HG03095 (cell line): ENCODE data around the gene PRKCZ.

Experiments used
- ATAC-seq: cut with Tn5 transposase; IDR thresholded peaks from one replicate; pipeline ENCODE4 v1.9.1; 2021; ENCODE audit warnings: moderate library complexity; ENCODE audit not compliant: unreplicated experiment

Gene PRKCZ

DNA sequence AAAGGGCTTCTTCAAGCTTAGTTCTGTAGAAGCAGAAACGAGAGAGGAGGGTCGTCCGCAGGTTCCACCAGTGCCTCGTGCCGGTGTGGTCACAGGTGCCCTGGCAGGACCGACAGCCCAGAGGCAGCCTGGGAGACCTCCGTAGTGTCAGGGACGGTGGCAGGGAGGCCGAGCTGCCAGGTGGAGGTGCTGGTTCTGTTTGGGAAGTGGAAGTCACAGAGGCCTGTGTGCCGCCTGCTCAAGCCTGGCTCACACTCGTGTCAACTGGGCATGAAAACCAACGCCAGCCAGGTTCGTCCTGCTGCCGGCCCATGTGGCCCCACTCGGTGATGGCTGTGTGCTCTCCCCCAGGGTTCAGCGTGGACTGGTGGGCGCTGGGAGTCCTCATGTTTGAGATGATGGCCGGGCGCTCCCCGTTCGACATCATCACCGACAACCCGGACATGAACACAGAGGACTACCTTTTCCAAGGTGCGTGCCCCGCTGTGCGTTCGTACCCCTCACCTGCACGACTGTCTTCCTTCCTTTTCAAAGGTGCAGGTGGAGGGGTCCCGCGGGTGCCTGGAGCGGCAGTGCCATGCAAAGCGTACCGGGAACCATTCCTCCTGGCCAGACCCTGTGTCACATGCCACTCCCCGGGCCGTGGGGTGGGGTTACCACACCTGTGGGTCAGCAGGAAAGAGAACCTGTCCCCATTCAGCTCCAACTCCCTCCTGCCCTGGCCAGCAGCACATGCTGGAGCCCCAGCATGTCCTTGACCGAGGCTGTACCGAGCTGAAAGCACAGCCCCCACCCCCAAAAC lies 123.5 kb downstream of the PRKCZ start:
- ATAC-seq, result no peak

DNA sequence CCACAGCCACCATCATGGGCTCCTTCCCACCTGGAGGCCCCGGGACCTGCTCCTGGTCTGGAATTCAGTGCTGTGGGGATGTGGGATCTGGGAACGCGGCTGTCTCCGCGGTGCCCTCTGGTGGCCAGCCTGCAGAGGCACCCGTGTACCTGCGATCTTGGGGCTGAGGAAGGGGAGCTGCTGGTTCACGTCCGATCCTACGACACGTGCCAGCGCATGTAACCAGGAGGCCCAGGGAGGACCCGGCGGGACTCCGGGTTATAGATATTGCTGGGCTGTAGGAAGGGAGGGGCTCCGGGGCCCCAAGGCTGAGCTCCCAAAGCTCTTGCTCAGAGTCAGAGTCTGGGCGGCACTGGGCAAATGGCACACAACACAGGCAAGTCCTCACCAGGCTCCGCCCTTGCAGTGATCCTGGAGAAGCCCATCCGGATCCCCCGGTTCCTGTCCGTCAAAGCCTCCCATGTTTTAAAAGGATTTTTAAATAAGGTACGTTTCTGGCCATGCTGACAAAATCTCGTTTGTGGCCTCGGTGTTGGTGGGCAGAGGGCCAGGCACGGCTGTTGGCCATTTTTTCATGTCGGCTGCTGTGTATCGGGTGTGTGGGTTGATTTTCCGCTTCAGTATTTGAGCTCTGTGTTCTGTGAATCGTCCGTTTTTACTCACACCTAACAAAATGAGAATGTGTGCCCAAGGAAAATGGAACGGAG lies 124.3 kb downstream of the PRKCZ start:
- ATAC-seq, result no peak

DNA sequence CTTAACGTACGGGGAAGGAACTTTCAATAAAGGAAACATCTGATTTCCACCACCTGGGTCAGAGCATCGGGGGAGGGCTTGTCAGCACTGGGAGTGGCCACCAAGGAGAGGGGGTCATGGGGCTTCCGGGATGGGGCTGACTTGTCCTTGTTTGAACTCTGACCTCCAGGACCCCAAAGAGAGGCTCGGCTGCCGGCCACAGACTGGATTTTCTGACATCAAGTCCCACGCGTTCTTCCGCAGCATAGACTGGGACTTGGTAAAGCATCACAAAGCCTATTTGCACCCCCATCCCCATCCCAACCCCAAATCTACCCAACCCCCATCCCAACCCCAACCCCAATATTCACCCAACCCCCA lies 124.8 kb downstream of the PRKCZ start:
- no peak for ATAC-seq

DNA sequence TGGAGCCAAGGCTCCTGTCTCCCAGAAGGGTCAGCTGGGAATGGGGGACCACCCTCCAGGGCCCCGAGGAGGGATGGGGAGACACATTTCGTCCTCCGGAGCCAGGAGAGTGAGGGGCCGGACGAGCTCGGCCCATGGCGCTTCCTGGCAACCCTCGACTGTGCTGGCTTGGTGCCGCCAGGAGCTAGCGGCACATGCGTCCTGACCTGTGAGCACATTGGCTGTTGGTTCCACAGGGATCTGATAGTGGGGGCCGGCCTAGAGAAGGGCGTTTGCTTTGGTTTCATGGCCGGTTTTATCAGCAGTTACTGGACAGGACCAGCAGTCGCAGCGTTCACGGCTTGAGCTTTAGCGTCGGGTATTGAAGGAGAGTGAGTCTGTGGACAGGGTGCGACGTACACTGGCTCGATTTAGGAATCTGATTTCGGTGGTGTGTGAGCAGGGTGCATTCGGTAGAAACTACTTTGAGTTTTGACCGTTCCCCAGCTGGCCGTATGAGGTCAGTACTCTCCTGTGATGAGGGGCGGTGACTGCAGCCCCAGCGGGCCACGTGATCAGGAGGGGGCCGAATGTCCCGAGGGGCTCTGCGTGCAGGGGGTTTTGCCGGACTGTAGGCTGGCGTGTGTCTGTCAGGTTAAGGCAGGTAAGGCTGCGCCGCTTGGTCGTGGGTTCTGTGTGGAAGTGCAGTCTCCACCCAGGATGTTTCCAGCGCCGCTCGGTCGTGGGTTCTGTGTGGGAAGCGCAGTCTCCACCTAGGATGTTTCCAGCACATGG lies 125.7 kb downstream of the PRKCZ start:
- ATAC-seq, result no peak

DNA sequence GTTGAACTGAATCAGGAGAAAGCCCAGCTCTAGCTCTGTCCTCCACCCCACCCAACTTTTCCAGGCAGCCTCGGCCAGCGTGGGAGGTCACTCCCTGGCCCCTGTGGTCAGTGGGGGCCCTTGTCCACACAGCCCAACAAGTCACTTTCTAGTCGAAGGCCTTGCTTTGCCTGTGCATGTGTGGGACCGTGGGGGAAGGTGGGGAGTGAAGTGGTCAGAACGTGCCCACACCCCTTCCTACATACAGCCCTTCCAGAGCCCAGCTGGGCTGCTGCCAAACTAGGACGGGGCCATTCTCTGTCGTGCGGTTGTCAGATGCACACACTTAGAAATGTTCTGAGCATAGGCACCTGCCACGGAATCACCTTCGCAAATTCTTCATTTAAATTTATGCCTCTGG lies 126.4 kb downstream of the PRKCZ start:
- no peak for ATAC-seq

DNA sequence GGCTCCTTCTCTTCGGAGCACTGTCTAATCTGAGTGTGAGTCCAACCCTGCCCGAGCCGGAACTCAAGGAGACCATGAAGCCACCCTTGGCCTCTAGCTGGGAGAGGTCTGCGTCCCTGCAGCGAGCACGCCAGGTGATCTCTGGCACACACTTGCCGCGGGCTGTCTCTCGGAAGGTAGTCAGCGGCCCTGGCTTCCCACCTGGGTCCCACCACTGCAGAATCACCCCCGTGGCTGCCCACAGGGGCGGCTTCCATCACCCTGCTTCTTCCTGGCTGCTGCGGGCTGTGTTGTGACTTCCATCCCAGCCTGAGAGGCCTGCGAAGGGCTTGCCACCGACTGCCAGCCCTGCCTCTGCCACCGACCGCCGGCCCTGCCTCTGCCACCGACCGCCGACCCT lies 127.3 kb downstream of the PRKCZ start:
- ATAC-seq, result no peak

DNA sequence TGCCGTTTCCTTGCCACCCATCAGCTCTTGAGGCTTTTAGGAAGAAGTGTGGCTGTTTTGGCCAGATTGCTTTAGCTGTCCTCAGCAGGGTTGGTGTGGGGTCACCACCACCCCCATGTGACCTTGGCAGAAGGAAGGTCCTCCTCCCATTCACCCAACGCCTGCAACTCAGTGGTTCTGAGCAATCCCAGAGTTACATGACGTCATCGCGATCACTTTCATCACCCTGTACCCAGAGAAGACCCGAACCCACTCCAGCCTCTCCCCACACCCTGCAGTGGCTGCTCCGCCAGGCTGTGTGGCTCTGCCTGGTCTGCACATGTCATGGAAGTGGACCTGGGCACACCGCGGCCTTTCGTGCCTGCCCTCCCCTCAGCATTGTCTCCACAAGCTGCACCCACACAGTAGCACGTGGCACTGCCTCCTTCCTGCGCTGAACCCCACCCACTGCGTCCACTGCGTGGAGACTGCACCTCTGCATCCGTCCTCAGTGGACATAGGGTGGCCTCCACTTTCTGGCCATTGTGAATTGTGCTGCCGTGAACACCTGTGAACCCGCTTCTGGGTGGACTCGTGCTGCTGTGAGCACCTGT lies 127.8 kb downstream of the PRKCZ start:
- no peak for ATAC-seq

DNA sequence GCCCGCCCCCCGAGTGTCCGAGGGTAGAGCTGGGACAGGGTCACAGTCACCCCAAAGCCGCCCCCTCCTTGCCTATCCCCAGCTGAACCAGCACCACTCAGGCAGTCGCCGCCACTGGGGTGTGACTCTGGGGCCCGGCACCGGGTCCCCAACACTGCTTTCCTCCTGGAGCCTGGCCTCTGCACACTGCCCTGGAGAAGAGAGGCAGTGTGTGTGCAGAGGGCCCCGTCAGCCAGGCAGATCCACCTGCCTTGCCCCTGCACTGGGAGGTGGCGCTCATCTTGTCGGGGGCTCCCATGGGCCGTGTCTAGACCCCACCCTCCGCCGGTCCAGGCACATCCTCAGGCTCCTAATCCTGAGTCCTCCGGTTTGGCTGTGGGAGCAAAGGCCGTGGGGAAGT lies 128.7 kb downstream of the PRKCZ start:
- ATAC-seq, result no peak

DNA sequence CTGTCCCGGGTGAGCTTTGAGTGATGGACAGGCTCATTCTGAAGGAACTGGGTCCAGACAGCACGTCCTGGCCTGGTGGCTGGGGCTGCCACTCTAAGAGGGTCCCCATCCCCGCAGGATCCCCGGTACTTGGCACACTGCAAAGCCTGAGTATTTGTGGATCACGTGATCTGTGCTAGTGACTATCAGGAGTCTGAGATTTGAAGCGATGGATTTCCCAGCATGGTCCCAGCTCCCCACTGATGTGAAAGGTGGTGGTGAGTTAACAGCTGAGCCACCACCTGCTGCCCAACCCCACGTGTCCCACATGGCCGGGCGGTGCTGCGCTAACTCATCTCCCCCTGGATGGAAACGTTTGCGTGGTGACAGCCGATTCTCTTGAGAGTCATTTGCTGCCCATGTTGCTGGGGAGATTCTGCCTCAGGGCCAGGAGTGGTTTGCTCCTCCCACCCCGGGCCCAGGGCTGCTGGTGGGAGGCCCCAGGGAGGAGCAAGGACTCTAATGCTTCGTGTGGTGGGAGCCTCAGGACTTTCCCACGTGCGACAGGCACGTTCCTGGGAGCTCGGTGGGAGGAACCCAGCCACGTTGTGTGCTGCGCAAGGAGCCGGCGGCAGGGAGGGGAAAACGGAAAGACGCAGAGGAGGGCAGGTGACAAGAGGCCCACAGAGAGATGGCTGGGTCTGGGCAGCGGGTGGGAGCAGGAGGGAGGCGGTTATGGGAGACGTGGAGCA lies 129.2 kb downstream of the PRKCZ start:
- ATAC-seq, result no peak

DNA sequence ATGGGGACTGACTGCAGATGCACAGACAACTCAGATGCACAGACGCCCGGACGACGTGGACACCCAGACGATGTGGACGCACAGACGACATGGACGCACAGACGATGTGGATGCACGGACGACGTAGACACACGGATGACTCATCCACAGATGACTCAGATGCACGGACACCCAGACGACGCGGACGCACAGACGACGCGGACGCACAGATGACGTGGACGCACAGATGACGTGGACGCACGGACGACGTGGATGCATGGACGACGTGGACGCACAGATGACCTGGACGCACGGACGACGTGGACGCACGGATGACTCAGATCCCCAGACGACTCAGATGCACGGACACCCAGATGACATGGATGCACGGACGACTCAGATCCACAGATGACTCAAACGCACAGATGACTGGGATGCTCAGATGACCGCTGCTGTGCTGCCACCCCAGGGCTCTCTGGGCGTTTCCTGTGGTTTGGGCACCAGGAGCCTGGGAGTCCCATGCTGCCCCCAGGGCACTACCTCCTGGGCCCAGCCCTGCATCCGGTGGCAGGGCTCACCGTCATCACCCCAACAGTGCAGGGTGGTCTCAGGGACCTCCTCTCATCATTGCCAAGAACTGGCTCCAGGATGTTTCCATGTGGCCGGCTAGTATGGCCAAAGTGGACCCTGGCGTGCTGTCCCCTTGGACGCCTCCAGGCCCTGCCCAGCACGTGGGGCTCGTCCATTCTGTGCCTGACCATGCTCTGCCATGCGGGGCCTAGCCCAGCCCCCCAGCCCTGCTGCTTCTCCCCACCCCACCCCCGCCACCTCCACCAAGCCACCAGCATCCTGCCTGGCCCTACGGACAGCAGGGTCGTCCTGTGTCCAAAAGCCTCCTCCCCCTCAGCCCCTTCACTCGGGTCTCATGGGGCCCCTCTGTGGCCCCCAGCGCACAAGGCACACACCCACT lies 130.4 kb downstream of the PRKCZ start:
- ATAC-seq, result no peak

DNA sequence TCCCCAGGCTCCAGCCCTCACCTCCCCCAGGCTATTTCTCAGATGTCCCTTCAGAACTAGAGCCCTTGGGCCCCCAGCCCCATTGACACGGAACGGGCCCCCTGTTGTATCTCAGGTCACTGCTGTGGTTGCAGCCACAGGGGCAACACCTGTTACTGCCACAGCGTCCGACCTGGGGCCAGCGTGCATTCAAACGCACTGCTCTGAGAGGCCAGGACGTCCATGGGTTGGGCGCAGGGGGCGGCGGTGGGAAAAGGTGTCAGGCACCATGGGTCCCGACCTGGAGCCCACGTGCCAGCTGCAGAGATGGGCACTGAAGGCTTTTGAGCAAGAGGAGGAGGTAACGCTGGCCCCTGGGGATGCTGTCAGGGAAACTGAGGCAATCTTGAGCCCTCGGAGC lies 131.1 kb downstream of the PRKCZ start:
- ATAC-seq, result no peak

DNA sequence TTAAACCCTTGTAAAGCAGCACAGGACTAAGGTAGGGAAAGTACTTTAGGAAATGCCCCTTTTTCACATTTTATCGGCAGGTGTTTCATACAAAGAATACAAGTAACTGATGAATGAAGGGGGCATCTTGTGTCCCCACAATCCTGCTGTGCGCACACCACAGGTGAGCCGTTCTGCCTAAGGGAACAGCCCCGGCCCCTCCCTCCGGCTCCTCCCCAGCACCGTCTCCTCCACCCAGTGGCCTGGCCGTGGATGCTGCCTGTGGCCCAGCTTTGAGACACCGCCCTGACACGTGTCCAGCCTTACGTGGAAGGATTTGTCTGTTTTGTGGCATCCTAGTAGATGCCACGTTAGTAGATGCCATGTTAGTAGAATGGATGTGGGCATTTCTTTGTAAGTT lies 131.5 kb downstream of the PRKCZ start:
- ATAC-seq, result no peak

DNA sequence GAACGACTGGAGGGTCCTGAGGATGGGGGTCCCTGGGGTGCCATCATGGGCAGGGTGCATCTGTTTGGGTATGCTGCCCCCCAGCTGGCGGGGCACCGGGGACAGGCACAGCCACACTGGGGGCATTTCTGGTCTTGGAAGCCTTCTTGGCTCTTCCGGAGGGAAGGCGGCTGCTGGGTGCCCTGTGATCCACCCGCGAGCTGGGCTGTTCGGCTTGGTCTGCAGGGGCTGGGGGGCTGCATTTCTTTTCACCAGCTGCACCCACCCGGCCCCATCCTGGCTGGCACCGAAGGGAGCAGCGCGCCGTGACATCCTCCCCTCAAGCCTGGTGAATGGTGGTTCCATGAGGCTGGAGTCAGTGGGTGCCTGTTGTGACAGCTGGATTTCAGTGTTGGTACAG lies 132.2 kb downstream of the PRKCZ start:
- no peak for ATAC-seq

DNA sequence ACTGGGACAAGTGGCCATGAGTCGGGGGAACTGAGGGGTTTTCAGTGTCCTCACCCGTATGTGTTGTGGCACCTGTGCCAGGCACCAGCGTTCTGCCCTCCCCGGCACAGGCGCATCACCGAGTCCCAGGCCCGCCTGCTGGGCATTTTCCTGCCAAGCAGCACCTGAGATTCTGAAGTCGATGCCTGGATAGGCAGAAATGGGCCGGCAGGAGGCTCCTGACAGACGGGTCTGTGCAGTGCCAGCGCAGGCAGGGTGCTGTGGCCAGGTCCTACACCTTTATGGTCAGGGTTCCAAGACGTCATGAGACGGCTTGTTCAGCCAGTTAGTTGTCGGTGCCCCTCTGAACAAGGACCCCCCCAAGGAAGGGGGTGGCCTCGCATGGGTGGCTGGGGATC lies 133.7 kb downstream of the PRKCZ start:
- ATAC-seq, result no peak

DNA sequence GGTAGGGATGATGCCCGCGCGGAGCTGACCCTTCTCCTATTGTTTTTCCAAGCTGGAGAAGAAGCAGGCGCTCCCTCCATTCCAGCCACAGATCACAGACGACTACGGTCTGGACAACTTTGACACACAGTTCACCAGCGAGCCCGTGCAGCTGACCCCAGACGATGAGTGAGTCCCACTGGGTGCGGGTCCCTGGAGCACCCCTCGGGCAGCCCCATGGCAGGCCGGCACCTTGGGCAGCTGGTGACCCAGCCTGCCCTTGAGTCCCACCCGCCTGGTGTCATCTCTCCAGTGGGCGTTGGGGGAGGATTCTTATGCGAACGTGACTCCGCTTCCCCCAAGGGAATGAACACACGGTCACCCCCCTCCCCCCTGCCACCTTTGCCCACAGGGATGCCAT lies 134.3 kb downstream of the PRKCZ start:
- ATAC-seq, result no peak

DNA sequence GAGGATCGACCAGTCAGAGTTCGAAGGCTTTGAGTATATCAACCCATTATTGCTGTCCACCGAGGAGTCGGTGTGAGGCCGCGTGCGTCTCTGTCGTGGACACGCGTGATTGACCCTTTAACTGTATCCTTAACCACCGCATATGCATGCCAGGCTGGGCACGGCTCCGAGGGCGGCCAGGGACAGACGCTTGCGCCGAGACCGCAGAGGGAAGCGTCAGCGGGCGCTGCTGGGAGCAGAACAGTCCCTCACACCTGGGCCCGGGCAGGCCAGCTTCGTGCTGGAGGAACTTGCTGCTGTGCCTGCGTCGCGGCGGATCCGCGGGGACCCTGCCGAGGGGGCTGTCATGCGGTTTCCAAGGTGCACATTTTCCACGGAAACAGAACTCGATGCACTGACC lies 134.7 kb downstream of the PRKCZ start:
- ATAC-seq, result no peak

DNA sequence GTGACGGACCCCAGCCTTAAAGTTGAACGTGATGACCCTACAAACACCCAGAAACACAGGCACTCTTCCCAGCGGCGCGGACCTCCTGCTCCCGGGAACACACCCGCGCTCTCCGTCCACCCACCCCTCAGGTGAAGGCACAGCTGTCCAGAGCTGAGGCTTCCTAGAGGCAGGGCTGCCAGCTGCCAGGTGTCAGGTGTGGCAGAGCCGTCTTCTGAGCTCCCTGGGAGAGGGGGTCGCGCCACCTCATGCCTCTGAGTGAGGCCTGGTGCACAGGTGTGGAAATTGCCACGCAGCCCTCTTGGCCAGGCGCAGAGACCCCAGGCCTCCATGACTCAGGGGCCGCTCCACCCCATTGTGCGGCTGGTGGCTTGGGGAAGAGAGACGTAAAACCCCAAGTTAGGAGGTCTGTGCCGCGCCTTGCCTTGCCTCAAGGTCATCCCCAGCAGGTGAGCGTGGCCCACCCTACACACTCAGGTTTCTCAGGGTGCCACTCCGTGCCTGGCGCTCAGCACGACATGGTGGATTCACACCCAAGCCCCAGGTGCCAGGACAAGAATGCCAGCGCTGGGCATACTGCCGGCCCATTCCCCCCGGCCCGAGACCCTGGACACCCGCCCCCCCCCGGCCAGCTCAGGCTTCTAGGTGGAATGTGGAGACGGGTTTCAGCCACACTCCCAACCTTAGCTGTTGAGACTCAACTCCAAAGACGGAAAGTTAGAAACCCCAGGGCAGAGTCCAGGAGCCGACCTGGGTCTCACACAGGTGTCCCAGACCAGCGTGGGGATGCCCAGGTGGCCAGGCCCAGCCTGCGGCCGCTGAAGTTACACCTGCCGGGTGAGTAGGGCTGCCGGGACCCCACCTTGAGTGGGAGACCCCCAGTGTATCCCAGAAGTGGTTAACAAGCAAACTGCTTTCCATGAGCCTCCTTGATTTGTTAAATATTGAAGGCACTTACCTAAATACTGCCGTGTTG lies 136.0 kb downstream of the PRKCZ start:
- ATAC-seq, result no peak

DNA sequence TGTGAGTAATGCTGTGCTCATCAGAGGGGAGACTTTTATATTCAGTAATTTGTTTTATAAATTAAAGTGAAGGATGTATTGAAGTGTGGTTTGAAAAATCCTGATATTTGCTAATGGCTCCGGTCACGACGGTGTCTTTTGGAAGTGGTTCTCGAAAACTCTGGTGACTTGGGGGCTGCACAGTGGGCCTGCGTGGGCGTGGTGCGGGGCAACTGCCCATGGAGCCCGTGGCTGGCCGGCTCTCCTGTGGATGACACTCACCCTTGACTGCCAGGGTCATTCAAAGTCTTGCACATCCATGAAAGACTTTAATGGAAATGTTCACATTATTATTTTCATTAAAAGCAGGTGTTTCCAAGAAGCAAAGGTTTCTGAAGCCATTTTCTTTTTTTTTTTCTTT lies 136.7 kb downstream of the PRKCZ start:
- ATAC-seq, result no peak

DNA sequence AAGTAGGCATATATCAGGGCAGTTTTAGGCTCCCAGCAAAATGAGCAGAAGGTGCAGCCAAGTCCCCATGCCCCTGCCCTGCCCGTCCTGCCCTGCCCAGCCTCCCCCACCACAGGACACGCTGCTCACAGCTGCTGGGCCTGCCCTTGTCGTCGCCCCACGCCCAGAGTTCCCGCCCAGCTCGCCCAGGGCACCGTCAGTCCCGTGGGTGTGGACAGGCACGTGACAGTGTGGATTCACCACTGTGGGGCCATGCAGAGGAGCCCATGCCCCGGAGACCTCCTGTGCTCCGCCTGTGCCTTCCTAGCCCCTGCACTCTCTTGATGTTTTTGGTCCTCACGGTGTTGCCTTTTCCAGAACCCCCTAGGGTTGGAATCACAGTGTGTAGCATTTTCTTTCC lies 137.4 kb downstream of the PRKCZ start:
- no peak for ATAC-seq
